HepG2 (cell line): ENCODE measurements around the gene OAF. TPM values are rescaled to one million over a fixed set of nuclear protein-coding genes. Genes with fewer than 3 reads are reported as not detected.

Experiments
- ATAC-seq: fragments of 200-7000 bp; cut with Tn5 transposase; 3 replicates; pipeline ENCODE4 v1.9.1; 2020; ENCODE audit warnings: mild to moderate bottlenecking, moderate library complexity
- BruUV-seq: library from RNA; stranded (reverse); fragments of 400-500 nt; replicated peaks from 2 replicates; lab custom pipeline; 2021; lab: Mats Ljungman, UMichigan
- CTCF ChIA-PET: fragments of 300-600 bp; formaldehyde crosslinking; extraction: SDS; loops from one replicate; lab custom pipeline; 2021; ENCODE audit warnings: low total read pairs, inconsistent platforms, low intra/inter-chr PET ratio; lab: Yijun Ruan, JAX
- POLR2A ChIA-PET: fragments of 350-600 bp; sonication (Branson Sonifier 250); formaldehyde crosslinking; loops from one replicate; lab custom pipeline; 2020; ENCODE audit warnings: antibody characterized with exemption, inconsistent platforms; lab: Yijun Ruan, JAX
- DNase-seq: peaks from one replicate; pipeline ENCODE4 v3.0.0-alpha.2; 2015; ENCODE audit warnings: low spot score
- FAIRE-seq: peaks from 3 replicates; lab custom pipeline; 2011; peaks lifted over from hg19 to GRCh38; lab: Jason Lieb, UNC
- H2AFZ ChIP-seq: one replicate; pipeline ENCODE4 v1.6.1; 2011; ENCODE audit warnings: low read length, inconsistent platforms
- H3K27ac ChIP-seq: fragments of 300-600 bp; 3 replicates; pipeline ENCODE4 v1.8.0; 2011; ENCODE audit warnings: mixed run types, mild to moderate bottlenecking, mixed read lengths, low read length, inconsistent platforms; ENCODE audit not compliant: insufficient read depth; ENCODE audit errors: extremely low read length
- H3K27me3 ChIP-seq, 2 experiments: fragments of 200-600 bp in 1 of 2; 2 replicates in 1 of 2; 3 replicates in 1 of 2; pipeline versions ENCODE4 v1.6.0 to v1.8.0; 2011; ENCODE audit warnings: low read length in 2 of 2, mild to moderate bottlenecking in 2 of 2, moderate library complexity in 2 of 2, inconsistent platforms in 1 of 2; ENCODE audit not compliant: insufficient read depth in 2 of 2, control insufficient read depth in 1 of 2
- H3K36me3 ChIP-seq, 2 experiments: fragments of 200-600 bp in 1 of 2; replicated peaks in 1 of 2; 2 replicates in 1 of 2; 3 replicates in 1 of 2; pipeline versions ENCODE4 v1.5.1 to v1.8.0; 2011; ENCODE audit warnings: low read length in 2 of 2, inconsistent platforms in 1 of 2; ENCODE audit not compliant: insufficient read depth in 2 of 2, control insufficient read depth in 1 of 2
- H3K4me1 ChIP-seq: 2 replicates; pipeline ENCODE4 v1.5.1; 2012; ENCODE audit warnings: low read length, inconsistent platforms; ENCODE audit not compliant: insufficient read depth
- H3K4me2 ChIP-seq: 2 replicates; pipeline ENCODE4 v1.6.0; 2011; ENCODE audit warnings: low read depth, low read length, inconsistent platforms
- H3K4me3 ChIP-seq, 3 experiments: fragments of 200-600 bp in 1 of 3; sonication (generic), shearing (Covaris generic) in 1 of 3; replicated peaks in 1 of 3; 2 replicates each; pipeline ENCODE4 v1.5.1; 2011 to 2016; ENCODE audit warnings: low read length in 3 of 3, inconsistent platforms in 2 of 3, low read depth in 2 of 3, mild to moderate bottlenecking in 2 of 3, control low read depth in 1 of 3, mixed read lengths in 1 of 3; ENCODE audit not compliant: insufficient read depth in 1 of 3
- H3K79me2 ChIP-seq: one replicate; pipeline ENCODE4 v1.6.1; 2011; ENCODE audit warnings: low read length, inconsistent platforms; ENCODE audit not compliant: insufficient read depth
- H3K9ac ChIP-seq: 2 replicates; pipeline ENCODE4 v1.6.0; 2011; ENCODE audit warnings: mild to moderate bottlenecking, low read depth, low read length, inconsistent platforms; ENCODE audit not compliant: insufficient read depth
- H3K9me3 ChIP-seq: 2 replicates; pipeline ENCODE4 v1.5.1; 2012; ENCODE audit warnings: mild to moderate bottlenecking, low read length
- H4K20me1 ChIP-seq: 2 replicates; pipeline ENCODE4 v1.6.0; 2011; ENCODE audit warnings: inconsistent platforms, mild to moderate bottlenecking, low read length, moderate library complexity; ENCODE audit not compliant: insufficient read depth
- ADNP ChIP-seq: sonication (generic); formaldehyde crosslinking; IDR thresholded peaks from 2 replicates; pipeline ENCODE4 v1.4.0; 2020; ENCODE audit warnings: missing genetic modification reagents
- AGO1 ChIP-seq: fragments of 200-400 bp; formaldehyde crosslinking; IDR thresholded peaks from 2 replicates; pipeline ENCODE4 v1.6.1; 2017; ENCODE audit warnings: mild to moderate bottlenecking, low read depth, low read length, moderate library complexity; ENCODE audit not compliant: poor library complexity, severe bottlenecking
- AGO2 ChIP-seq: fragments of 200-400 bp; formaldehyde crosslinking; optimal IDR thresholded peaks from 2 replicates; pipeline ENCODE3; 2017; ENCODE audit warnings: mild to moderate bottlenecking, low read depth, low read length, moderate library complexity
- CBX1 ChIP-seq: IDR thresholded peaks from one replicate; pipeline ENCODE4 v1.6.1; 2016; ENCODE audit warnings: antibody characterized with exemption, low read depth
- CTCF ChIP-seq: sonication (generic); formaldehyde crosslinking; IDR thresholded peaks from 2 replicates; pipeline ENCODE4 v1.5.0; 2020; ENCODE audit warnings: mild to moderate bottlenecking, missing genetic modification reagents, moderate library complexity
- FOXP4 ChIP-seq: sonication (generic); formaldehyde crosslinking; IDR thresholded peaks from 2 replicates; pipeline ENCODE4 v1.4.0; 2020; ENCODE audit warnings: missing genetic modification reagents
- GABPB1 ChIP-seq: IDR thresholded peaks from 2 replicates; pipeline ENCODE4 v1.6.1; 2016; ENCODE audit warnings: mild to moderate bottlenecking, missing genetic modification reagents, moderate library complexity, missing compliant biosample characterization
- HMGXB4 ChIP-seq, 2 experiments: sonication (generic) in 1 of 2; formaldehyde crosslinking in 1 of 2; IDR thresholded peaks; 2 replicates each; pipeline versions ENCODE4 v1.4.0 to v1.6.1; 2018 to 2020; ENCODE audit warnings: missing genetic modification reagents in 2 of 2, borderline replicate concordance in 1 of 2, low read depth in 1 of 2, mild to moderate bottlenecking in 1 of 2, missing biosample characterization in 1 of 2
- KDM5B ChIP-seq: sonication (generic); formaldehyde crosslinking; IDR thresholded peaks from 2 replicates; pipeline ENCODE4 v1.4.0; 2020; ENCODE audit warnings: missing genetic modification reagents, mild to moderate bottlenecking, borderline replicate concordance
- NONO ChIP-seq, 2 experiments: fragments of 450-650 bp in 1 of 2; sonication (generic) in 1 of 2; formaldehyde crosslinking in 1 of 2; IDR thresholded peaks in 1 of 2; conservative IDR thresholded peaks in 1 of 2; 2 replicates each; pipeline versions ENCODE4 v1.6.1 to v1.8.0; 2017 to 2022; ENCODE audit warnings: mild to moderate bottlenecking in 1 of 2, missing genetic modification reagents in 1 of 2, moderate library complexity in 1 of 2
- POLR2A ChIP-seq, 2 experiments: IDR thresholded peaks; 2 replicates each; pipeline ENCODE4 v1.6.1; 2011; ENCODE audit warnings: low read depth in 2 of 2, low read length in 2 of 2, mild to moderate bottlenecking in 1 of 2, moderate library complexity in 1 of 2; ENCODE audit not compliant: insufficient read depth in 1 of 2
- POLR2G ChIP-seq: fragments of 200-400 bp; formaldehyde crosslinking; IDR thresholded peaks from 2 replicates; pipeline ENCODE4 v1.6.1; 2018; ENCODE audit warnings: mild to moderate bottlenecking, low read depth, low read length, moderate library complexity
- TARDBP ChIP-seq: sonication (generic); formaldehyde crosslinking; IDR thresholded peaks from 2 replicates; pipeline ENCODE4 v1.8.0; 2022; ENCODE audit warnings: mild to moderate bottlenecking, missing genetic modification reagents
- ZBTB7A ChIP-seq: sonication (generic); formaldehyde crosslinking; IDR thresholded peaks from 2 replicates; pipeline ENCODE4 v1.8.0; 2022; ENCODE audit warnings: mild to moderate bottlenecking, missing genetic modification reagents
- ZFP62 ChIP-seq: sonication (generic); formaldehyde crosslinking; IDR thresholded peaks from 2 replicates; pipeline ENCODE4 v1.4.0; 2020; ENCODE audit warnings: missing genetic modification reagents
- ZFP91 ChIP-seq: sonication (generic); formaldehyde crosslinking; IDR thresholded peaks from 2 replicates; pipeline ENCODE4 v1.9.0; 2022; ENCODE audit warnings: missing genetic modification reagents, mild to moderate bottlenecking, borderline replicate concordance
- ZNF251 ChIP-seq: sonication (generic); formaldehyde crosslinking; IDR thresholded peaks from 2 replicates; pipeline ENCODE4 v1.9.0; 2021; ENCODE audit warnings: mild to moderate bottlenecking, missing genetic modification reagents
- WGBS: methylation state at CpG from one replicate; pipeline ENCODE4 v1.1.6; 2017; ENCODE audit warnings: low lambda C conversion rate; 5-methylcytosine and 5-hydroxymethylcytosine counted together
- in situ Hi-C: cut with HindIII; loops from 2 replicates; pipeline ENCODE4 v1.10.0; 2017; ENCODE audit warnings: low pct_unique_long_range_greater_than_20kb; ENCODE audit not compliant: extremely low pct_ligation_motif_present
- intact Hi-C: fragments of 100-400 bp; cut with micrococcal nuclease; formaldehyde crosslinking; loops from one replicate; pipeline ENCODE4 v1.10.0; 2022; ENCODE audit not compliant: unreplicated experiment
- polyA plus RNA-seq, 8 experiments: library from polyadenylated mRNA; depleted of rRNA in 3 of 8; stranded (reverse) in 7 of 8; unstranded in 1 of 8; fragments of >200 nt; fragmentation: Illumina TruSeq in 4 of 8; extraction: Trizol in 4 of 8; gene quantifications; 2 replicates each; pipeline versions ENCODE4 v1.2.1 to v1.2.3, GENCODE V29; 2011 to 2016; ENCODE audit warnings: low read depth in 4 of 8, missing spikeins in 1 of 8, mixed read lengths in 1 of 8; ENCODE audit not compliant: insufficient read depth in 1 of 8
- total RNA-seq, 5 experiments: library from RNA; depleted of rRNA; stranded (reverse); fragments of >200 nt; fragmentation: Illumina TruSeq; extraction: Trizol; gene quantifications; 2 replicates each; pipeline ENCODE4 v1.2.3, GENCODE V29; 2016; ENCODE audit warnings: low read depth in 1 of 5

Gene OAF
- total and polyA plus RNA-seq, 2 of the 13 experiments (the other 11 are each of a cell fraction or from before 2014, with no cell fraction given): 63.7 to 94.6 TPM

GRCh38 chr11:120226714-120227113 lies 15.9 kb downstream of the OAF start:
- WGBS: 92% methylated on average over 8 of the region's 13 CpGs
- TF ChIP-seq CTCF (peak; percentile 18; the same call in 1 of the 2 replicates), KDM5B (CRISPR knock-in tag) (0 out of 2 replicates have a peak, but pooled peaks have one; percentile 22), POLR2A (IDR thresholded peaks at IDR 0.05; ENCODE audit: insufficient read depth in 1 of 2, low read depth in 2 of 2, low read length in 2 of 2) (0 out of 4 replicates have a peak, but pooled peaks of 1 of the 2 experiments have one; percentile 7), ZFP91 (0 out of 2 replicates have a peak, but pooled peaks have one; percentile 15), ZFP62 (CRISPR knock-in tag) (no peak), NONO (IDR thresholded peaks at IDR 0.05) (no peak), NONO (CRISPR knock-in tag; conservative IDR thresholded peaks at IDR 0.05) (peak; percentile 33; the same call in 1 of the 2 replicates), AGO1 (peak; percentile 86), ZBTB7A (0 out of 2 replicates have a peak, but pooled peaks have one; percentile 16), GABPB1 (no peak), POLR2G (peak; percentile 15), FOXP4 (CRISPR knock-in tag) (no peak), ZNF251 (no peak), TARDBP (CRISPR knock-in tag) (no peak), CBX1 (no peak), ADNP (CRISPR knock-in tag) (no peak), HMGXB4 (CRISPR knock-in tag; IDR thresholded peaks at IDR 0.05; ENCODE audit: borderline replicate concordance in 1 of 2, low read depth in 1 of 2) (no peak), AGO2 (peak; percentile 82)

More at GRCh38 chr11:120226714-120227113, 15.9 kb downstream of the OAF start:
- intact Hi-C loops (no loop called here), in situ Hi-C loops (loop anchor here (5.0 kb wide), 1 partner anchor 54 kb away; no protein-coding TSS in a partner anchor)
- DNase-seq (no peak), FAIRE-seq (no peak), ATAC-seq (no peak)
- no peak overlapping the region for H3K4me3 ChIP-seq
- H3K4me2 ChIP-seq: no peak overlapping the region
- ChIA-PET POLR2A (interaction anchor here (1.3 to 1.6 kb wide), 2 partner anchors 41 kb away, joined by 5 to 6 read pairs; no protein-coding TSS in a partner anchor), CTCF (interaction anchor here (2.3 kb wide), 1 partner anchor 54 kb away, joined by 8 read pairs; no protein-coding TSS in a partner anchor)
- H3K9me3 ChIP-seq: no peaks in the 10 kb centered on the region
- peaks cover 10 to 22% of the 10 kb centered on the region in 2 experiments; a peak in 3 of 5 replicates for H3K36me3 ChIP-seq
- H3K79me2 ChIP-seq: no peaks in the 10 kb centered on the region
- H3K4me1 ChIP-seq: no peaks in the 10 kb centered on the region
- H3K27ac ChIP-seq: no peak overlapping the region
- BruUV-seq: no TSS peak
- H2AFZ ChIP-seq: no peak overlapping the region
- H4K20me1 ChIP-seq: peaks cover 7% of the 10 kb centered on the region; the same call in 1 of the 2 replicates
- peaks cover 0 to 2% of the 10 kb centered on the region in 2 experiments; a peak in 2 of 5 replicates for H3K27me3 ChIP-seq
- no peak overlapping the region for H3K9ac ChIP-seq
